Measurements from ENCODE around the gene CCDC68. TPM values are rescaled to one million over a fixed set of nuclear protein-coding genes. Genes with fewer than 3 reads are reported as not detected.

The CCDC68 gene
- total RNA-seq, 4 donors from 2014 or later, result 3.4 to 44.8 (median 8.3) TPM

- DNase-seq (ENCODE audit: low spot score), result no peak
- no peak for TF ChIP-seq CTCF (IDR thresholded peaks at IDR 0.05)
- ATAC-seq (ENCODE audit: low FRiP score), result peak; percentile 41
These were observed 78.7 kb downstream of the CCDC68 start for GRCh38 chr18:54880395-54881105.

- ATAC-seq (ENCODE audit: low FRiP score) (no peak), DNase-seq (ENCODE audit: low spot score) (no peak)
- TF ChIP-seq CTCF (IDR thresholded peaks at IDR 0.05), result no peak
These were observed 79.6 kb downstream of the CCDC68 start for GRCh38 chr18:54879691-54880090.

GRCh38 chr18:54878659-54879358 lies 80.5 kb downstream of the CCDC68 start:
- no peak for DNase-seq (ENCODE audit: low spot score)
- no peak for ATAC-seq (ENCODE audit: low FRiP score)
- TF ChIP-seq CTCF (IDR thresholded peaks at IDR 0.05), result no peak

- ATAC-seq (ENCODE audit: low FRiP score), result no peak
- TF ChIP-seq CTCF (IDR thresholded peaks at IDR 0.05), result no peak
- no peak for DNase-seq (ENCODE audit: low spot score)
These were observed 81.1 kb downstream of the CCDC68 start for GRCh38 chr18:54878159-54878622.

- ATAC-seq (ENCODE audit: low FRiP score), result no peak
- DNase-seq (ENCODE audit: low spot score), result no peak
- TF ChIP-seq CTCF (IDR thresholded peaks at IDR 0.05), result no peak
These were observed 82.2 kb downstream of the CCDC68 start for GRCh38 chr18:54877076-54877475.

- TF ChIP-seq CTCF (IDR thresholded peaks at IDR 0.05), result no peak
- DNase-seq (ENCODE audit: low spot score) (no peak), ATAC-seq (ENCODE audit: low FRiP score) (no peak)
These were observed 84.2 kb downstream of the CCDC68 start for GRCh38 chr18:54875063-54875462.

- DNase-seq (ENCODE audit: low spot score) (no peak), ATAC-seq (ENCODE audit: low FRiP score) (no peak)
- TF ChIP-seq CTCF (IDR thresholded peaks at IDR 0.05), result no peak
These were observed 85.4 kb downstream of the CCDC68 start for GRCh38 chr18:54873884-54874255.
